GM18868 (cell line): ENCODE results near the gene SEBOX.

Experiments
- ATAC-seq: cut with Tn5 transposase; IDR thresholded peaks from one replicate; pipeline ENCODE4 v1.9.1; 2021; ENCODE audit warnings: mild to moderate bottlenecking, moderate library complexity; ENCODE audit not compliant: unreplicated experiment

SEBOX gene

GRCh38 chr17:28364665-28365363 lies at the start of gene SEBOX:
SEBOX (minus strand) TSS chr17:28365199; CDS start chr17:28365151, 48 bp downstream.
- no peak for ATAC-seq

- no peak for ATAC-seq
These were observed 48.8 kb upstream of the SEBOX start for GRCh38 chr17:28413804-28414203.

- ATAC-seq, result no peak
These were observed 47.1 kb upstream of the SEBOX start for GRCh38 chr17:28412099-28412498.

DNA sequence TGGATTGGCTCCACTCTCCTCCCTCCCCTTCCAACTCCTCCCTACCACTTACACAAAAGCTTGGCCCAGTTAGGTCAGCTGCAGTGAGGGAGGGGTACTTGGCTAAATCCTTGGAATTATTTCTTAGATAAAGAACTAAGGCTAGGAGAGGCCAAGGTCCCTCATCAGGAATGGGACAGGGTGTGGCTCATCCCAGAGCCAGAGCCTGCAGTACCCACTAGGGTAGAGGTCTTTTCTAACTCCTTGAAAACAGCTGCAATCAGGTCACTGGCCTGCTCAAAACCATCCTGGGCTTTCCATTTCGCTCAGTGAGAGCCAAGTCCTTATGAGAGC lies 42.9 kb upstream of the SEBOX start:
- no peak for ATAC-seq

DNA sequence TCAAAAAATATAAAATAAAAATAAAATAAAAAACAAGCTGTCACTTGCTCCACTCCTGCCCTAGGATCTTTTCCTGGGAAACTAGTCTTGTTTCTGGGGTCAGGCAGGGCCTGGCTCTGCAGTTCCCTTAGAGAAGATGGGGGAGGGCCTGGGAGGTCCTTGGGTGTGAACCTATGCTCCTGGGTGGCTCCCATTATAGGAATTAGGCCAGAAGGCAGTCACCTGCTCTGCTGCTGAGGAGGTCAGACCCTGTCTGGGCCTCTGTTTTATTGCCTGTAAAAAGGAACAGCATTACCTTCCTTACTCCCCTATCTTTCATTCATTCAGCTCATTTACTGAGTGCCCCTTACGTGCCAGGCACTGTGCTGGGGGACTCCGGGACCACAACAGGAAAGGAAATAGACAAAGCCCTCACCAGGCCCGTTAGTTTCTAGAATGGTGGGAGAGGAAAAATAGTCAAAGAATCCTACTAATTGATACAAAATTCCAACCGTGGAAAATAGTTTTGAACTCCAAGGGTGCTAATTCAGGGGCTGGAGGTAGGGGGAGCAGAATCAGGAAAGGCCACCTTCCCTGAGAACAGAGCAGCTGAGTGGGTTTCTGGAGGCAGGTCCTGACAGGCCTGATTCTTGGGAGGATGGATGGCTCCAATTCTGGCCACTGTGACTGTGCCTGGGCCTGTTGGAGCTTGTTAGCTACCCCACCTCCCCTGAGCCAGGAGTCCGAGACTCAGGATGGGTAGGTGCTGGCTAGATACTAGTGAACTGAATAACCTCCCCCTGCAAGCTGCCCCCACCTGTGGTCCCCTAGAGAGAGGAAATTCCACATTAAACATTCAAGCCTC lies 42.4 kb upstream of the SEBOX start:
- no peak for ATAC-seq

DNA sequence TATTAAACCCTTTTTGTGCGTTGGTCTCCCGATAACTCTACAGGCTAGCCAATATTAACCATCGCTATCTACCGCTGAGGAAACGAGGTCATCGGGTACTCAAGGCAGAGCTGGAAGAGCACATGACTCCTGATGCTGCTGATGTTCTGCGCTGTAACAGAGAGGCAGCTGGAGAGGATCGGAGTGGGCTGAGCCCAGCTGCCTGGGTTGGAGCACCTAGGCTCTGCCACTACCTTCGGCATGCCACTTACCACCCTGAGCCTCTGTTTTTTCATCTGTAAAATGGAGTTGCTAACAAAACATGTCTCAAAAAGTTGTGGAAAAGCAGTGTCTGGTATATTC lies 41.4 kb upstream of the SEBOX start:
- ATAC-seq, result no peak

DNA sequence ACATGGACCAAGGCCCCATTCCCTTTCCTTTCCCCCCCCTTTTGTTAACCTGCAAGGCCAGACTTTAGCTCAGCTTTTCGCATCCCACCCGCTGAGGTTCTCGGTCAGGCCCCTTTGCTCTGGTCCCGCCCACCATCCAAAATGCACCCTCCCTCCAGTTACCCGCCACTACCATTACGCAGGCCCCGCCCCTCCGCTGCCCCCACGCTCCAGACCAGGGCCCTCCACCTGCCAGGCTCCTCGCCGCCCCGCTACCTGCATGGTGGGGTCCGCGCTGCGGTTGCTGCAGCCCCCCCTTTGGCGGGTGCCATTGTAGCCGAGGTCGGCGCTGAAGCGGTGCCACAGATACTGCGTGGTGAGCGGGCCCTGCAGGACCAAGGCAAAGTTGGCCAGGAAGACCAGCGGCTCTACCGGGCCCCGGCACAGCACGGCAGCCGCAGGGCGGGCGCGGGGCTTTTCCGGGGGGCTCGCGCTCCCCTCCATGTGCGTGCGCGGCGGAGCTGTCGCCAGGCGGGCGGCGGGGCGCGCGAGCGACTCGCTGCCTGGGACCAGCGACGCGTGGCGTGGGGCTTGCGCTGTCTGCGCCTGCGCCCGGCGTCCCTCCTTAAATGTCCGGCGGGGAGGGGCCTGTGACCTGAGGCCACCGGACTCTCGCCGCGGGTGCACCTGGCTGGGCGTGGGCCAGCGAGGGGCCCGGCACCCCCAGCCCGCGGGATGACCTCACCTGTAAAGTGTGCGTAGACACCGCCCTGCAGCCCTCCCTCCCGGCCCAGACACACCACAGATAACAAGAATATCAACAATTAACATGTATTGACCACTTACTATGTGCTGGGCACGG lies 40.9 kb upstream of the SEBOX start, which contains the start of gene SLC46A1:
Gene SLC46A1, minus strand, starts transcription at position 581 of the 841 bp plus-strand sequence. Its CDS starts 98 bp downstream, at position 483.
- peak; percentile 70 for ATAC-seq

DNA sequence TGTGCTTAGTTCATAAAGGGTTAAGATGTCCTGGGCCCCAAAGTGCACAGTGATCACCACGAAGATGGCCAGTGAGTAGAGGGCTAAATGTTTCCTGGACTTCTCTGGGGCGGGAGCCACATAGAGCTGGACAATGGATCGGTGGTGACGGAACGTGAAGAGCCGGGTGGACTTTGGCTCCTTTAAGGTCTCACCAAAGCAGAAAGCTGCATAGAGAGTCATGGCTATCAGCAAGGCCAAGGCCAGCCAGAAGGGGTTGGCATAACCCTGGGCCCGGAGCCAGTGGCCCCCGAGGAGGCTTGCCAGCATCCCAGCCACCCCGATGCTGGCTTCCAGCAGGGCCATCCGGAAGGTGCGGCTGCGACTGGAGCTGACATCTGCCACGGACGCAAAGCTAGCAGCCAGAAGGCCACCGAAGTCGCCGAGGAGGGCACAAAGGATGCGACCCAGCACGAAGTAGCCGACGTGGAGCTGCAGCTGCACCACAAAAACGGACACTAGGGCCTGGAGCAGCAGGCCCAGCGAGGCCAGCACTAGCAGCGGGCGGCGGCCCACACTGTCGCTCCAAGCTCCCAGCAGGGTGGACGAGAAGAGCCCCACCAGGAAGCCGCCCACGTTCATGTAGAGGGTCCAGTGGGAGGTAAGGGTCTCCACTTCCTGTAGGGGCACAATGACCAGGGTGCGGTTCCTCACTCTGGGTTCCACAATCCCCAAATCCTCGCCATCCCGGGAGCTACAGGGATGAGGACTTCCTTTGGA lies 40.0 kb upstream of the SEBOX start:
- no peak for ATAC-seq

GRCh38 chr17:28404461-28404811 lies 39.4 kb upstream of the SEBOX start:
- no peak for ATAC-seq

DNA sequence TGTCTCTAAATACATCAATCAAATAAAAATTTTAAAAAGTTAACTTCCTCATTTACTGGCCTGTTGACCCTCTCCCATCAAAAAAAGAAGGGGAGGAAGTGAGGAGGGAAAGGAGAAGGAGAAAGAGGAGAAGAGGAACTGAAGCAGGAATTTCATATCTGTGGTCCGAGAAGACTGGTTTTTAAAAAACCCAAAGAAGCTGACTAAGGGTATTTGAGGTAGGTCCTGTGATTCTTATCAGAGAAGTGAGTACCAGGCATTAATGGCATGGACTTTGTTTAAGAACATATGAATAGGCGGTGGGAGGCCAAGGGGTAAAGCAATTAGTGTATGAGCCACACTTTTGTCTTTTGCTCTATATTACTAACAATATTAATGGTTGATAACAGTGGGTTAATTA lies 39.0 kb upstream of the SEBOX start:
- ATAC-seq, result no peak

- ATAC-seq, result no peak
These were observed 37.8 kb upstream of the SEBOX start for GRCh38 chr17:28402844-28403243.

- ATAC-seq, result no peak
These were observed 37.2 kb upstream of the SEBOX start for GRCh38 chr17:28402224-28402630.

DNA sequence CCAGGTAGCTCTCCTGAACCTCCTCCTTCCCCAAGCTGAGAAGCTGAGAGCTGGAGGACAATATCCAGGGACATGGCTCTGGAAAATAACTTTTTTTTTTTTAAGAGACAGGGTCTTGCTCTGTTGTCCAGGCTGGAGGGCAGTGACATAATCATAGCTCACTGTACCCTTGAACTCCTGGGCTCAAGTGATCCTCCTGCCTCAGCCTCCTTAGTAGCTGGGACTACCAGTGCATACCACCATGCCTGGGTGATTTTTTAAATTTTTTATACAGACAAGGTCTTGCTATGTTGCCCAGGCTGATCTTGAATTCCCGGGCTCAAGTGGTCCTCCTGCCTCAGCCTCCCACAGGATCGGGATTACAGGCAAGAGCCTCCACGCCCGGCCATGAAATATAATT lies 34.8 kb upstream of the SEBOX start:
- ATAC-seq, result no peak

- ATAC-seq, result no peak
These were observed 33.4 kb upstream of the SEBOX start for GRCh38 chr17:28398280-28398981.

DNA sequence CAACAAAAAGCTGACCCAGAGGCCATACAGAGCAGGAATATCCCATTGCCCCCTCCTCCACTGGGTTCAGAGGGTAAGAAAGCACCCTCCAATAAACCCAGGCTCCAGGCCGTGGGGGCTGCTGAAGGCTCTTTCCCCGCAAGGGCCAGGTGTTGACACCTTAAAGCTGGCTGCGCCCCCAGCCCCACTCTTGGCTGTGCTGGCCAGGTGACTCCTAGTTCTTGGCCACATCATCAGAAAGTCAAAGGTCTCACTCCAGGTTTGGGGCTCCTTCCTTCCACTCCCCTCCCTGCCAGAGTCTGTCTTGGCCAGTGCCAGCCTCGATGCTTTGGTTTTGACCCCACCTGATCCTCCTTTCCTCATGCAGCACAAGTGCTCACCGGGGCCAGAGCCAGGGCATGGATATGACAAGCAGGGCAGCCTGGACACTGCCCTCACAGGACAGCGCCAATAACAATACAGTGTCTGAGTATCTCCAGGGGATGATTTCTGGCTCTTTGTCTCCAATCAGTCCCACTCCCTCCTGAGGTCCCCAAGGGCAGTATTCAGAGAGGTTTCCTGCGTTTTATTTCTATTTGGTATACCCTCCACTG lies 32.8 kb upstream of the SEBOX start:
- ATAC-seq, result no peak

- ATAC-seq, result no peak
These were observed 32.3 kb upstream of the SEBOX start for GRCh38 chr17:28397275-28397674.

DNA sequence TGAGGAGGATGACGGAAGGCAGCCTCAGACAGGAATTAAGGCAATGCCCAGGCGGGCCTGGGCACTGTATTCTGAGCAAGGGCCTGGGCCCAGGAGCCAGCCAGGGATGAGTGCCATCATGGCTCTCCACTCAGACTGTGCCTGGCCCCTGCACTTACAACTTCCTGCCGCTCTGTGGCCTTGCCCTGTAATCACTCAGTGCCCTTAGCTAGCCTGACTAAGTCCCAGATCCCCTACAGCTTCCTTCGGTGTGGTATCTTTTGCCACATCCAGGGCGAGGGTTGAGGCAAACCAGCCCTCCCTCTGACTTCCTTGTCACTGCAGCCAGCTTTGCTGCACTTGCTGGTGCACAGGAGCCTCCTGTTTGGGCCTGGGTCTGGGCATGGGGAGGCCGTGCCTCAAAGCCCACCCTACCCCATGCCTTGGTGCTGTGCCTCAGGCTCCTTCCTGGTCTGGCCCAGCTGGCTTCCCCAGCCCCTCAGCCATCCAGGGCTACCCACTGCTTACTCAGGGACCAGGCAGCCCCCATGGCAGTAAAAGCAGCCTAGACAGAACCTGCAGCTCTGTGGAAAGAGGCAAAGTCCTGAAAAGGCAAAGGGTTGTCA lies 31.7 kb upstream of the SEBOX start:
- no peak for ATAC-seq

GRCh38 chr17:28395968-28396367 lies 31.0 kb upstream of the SEBOX start:
- no peak for ATAC-seq

- ATAC-seq, result no peak
These were observed 30.4 kb upstream of the SEBOX start for GRCh38 chr17:28395426-28395825.
